GM19238 (cell line): Measurements from ENCODE around the gene XRN2.

Experiments used
- DNase-seq: peaks from one replicate; pipeline ENCODE4 v3.0.0; 2011; ENCODE audit warnings: low spot score; ENCODE audit not compliant: insufficient read length

Gene XRN2

DNA sequence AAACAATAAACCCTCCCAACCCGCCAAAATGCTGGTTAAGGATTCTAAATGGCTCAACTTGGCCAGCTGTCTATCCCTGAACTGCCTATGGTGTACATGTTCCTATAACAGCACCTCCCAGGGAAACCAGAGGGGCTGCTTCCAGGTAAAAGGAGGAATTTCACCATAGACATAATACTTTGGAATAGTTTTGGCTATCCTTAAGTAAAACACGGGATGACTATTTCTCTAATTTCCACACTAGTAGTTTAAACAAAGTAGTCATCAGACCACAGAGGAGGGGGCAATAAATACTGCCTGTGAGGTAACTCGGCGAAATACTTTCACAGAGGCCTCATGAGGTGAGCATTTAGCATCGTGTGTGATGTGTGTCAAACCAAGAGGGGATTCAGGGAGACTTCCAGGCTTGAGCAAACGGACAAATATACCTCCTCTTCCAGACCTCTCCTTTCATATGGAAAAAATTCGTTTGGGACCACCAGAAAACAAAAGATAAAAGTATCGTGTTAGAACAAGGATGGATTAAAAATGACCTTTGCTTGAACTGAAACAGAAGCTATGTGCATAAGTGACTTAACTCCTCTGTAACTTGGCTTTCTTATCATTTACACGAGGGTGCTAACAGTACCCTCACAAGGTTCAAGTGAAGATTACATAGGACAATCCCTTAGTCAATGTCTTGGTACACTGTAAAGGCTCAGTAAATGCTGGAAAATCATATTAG is 1.0 kb upstream of the XRN2 start:
- DNase-seq = no peak

DNA sequence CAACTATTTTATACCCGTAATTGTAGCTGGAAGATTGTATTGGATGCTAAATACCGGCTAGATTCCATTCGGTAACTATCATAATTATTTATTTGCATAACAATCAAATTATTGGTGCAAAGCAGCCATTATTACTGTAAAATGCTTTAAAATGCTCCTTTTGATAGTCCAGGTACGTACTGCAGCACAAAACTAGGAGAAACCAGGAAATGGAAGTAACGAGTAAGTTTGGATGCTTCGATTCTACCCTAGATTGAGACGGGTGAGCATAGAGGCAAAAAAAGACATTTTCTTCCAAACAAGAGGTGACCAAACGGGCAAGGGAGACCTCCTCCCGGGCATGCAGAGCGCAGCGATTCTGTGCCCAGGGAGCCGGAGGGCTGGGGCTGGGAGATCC is 469 bp upstream of the XRN2 start:
- DNase-seq = no peak

DNA sequence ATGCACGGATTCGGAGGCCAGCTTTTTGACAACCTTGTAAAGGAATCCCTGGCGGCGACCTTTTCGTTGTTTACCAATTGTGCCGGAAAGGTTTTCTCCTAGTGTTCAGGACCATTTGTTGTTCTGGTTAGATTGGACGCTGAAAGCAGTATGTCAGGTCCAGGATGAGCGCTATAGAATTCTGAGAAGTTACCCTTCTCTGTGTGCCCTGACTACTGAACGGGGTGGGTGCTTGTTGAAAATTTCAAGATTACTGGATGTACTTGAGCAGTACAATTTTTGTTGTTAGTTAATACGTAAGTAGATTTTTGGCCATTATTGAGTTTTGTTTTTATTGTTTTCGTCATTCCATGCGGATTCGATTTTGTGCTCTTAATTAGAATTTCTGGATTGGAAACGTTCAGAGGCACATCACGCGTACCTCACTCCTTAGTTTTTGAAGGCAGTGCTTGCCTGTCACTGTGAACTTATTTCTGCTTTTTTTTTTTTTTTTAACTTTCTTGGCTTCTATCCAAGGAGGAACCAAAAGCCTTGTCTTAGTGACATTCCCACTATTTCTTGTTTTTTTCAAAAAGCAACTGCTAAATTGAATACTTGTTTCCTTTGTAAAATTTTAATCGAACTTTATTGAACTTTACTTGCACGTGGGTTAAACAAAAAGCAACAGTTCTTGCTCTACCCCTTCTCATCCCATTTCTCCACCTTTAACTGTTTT is 898 bp downstream of the XRN2 start:
- DNase-seq = no peak

- DNase-seq = no peak
Observed at GRCh38 chr20:21308340-21308739, 5.2 kb downstream of the XRN2 start.

- DNase-seq = no peak
Observed at GRCh38 chr20:21309678-21310467, 6.7 kb downstream of the XRN2 start.

DNA sequence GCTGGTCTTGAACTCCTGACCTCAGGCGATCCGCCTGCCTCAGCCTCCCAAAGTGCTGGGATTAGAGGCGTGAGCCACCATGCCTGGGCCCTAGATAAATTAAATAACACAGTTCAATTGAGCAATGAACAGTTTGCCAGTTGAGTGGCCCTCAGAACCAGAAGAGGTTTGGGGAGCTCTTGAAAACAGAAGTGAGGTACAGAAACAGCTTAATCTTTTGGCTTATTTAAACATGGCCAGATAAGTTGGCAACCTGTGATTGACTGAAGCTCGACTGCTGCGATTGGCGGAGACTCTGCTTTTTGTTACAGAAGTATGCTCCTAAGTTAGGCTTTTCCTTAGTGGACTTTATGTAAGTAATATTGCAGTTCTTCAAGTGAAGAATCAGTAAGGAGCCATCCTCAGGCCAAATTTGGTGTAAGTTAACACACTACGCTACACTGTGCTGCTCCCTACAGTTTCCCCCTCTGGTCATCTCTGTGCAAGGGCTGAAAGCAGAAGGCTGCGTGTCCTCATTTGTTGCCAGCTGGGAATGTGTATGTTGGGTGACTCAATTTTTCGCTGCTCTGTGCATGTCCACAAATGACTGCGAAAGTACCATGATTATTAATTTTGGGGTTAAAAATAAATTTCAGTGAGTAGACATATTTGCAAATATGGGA is 9.8 kb downstream of the XRN2 start:
- no peak for DNase-seq

- DNase-seq = no peak
Observed at GRCh38 chr20:21315138-21315537, 12.0 kb downstream of the XRN2 start.

- no peak for DNase-seq
Observed at GRCh38 chr20:21322083-21322710, 19.1 kb downstream of the XRN2 start.

GRCh38 chr20:21322921-21323331 is 19.8 kb downstream of the XRN2 start:
- DNase-seq = no peak

- DNase-seq = no peak
Observed at GRCh38 chr20:21323640-21324039, 20.5 kb downstream of the XRN2 start.

GRCh38 chr20:21324126-21324525 is 21.0 kb downstream of the XRN2 start:
- DNase-seq = no peak

GRCh38 chr20:21325296-21325695 is 22.2 kb downstream of the XRN2 start:
- DNase-seq = no peak

GRCh38 chr20:21326700-21327099 is 23.6 kb downstream of the XRN2 start:
- no peak for DNase-seq

- no peak for DNase-seq
Observed at GRCh38 chr20:21336455-21337151, 33.5 kb downstream of the XRN2 start.

DNA sequence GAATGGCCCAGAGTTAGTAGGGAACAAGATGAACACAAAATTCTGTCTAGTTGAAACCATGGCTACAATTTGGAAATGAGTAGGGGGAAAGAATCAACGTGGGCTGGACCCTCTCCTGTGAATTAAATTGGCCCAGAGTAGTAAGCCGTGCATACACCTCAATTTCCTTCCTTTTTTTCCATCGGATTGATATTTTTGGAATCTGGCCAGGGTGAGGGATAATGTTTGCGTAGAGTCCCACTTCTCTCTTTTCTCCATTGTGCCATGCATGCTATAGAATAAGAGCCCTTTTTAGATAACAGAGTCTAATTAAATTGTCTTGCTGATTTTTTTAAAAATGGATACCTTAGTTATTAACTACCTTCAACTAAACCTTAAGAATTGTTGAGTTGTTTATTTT is 35.2 kb downstream of the XRN2 start:
- DNase-seq = no peak

- no peak for DNase-seq
Observed at GRCh38 chr20:21339499-21339898, 36.4 kb downstream of the XRN2 start.

DNA sequence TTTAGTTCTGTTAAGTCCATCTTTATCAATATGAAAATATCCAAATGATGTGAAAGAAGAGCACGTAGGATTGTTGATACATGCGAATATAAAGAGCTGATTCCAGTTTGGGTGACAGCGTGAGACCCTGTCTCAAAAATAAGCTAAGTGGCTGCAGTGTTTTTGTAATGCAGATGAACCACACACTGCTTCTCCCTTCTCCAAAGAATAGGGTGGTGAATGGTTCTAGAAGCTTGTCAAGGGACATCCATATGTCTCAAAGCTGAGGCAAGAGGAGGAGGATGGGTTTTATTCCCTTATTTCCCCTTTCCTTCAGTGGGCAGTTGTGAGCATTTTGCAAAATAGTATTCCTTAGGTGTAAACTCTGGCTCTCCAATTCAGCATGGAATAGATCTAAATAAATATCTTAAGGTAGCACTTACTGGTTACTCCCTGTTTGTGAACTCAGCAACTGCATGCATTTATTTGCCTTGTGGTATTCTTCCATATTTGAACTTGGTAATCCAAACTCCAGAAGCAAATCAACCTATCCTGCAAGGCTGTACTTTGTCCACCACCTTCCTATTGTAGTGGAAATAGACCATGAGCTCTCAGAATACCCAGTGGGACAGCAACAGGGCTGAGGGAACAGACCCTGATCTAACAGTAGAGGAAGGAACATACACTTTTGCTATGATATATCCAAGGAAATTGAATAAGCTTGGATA is 38.0 kb downstream of the XRN2 start:
- DNase-seq = no peak

- no peak for DNase-seq
Observed at GRCh38 chr20:21342656-21343345, 39.7 kb downstream of the XRN2 start.

GRCh38 chr20:21344206-21344900 is 41.2 kb downstream of the XRN2 start:
- DNase-seq = no peak
